CD4-positive, alpha-beta T cell treated with Interferon alpha-2 for 1 hour (primary cell): ENCODE measurements around the gene FOXP1.
A peak's percentile ranks its signal among the peaks of the same experiment; 100 is the strongest.

Experiments used
- DNase-seq, 2 donors: peaks; one replicate each; pipeline ENCODE4 v3.0.0-alpha.2; 2020 to 2022

FOXP1 gene

GRCh38 chr3:71197841-71198565, 385.5 kb downstream of the FOXP1 start:
- DNase-seq = no peak

- no peak for DNase-seq
These were observed 388.0 kb downstream of the FOXP1 start for GRCh38 chr3:71195492-71195891.

GRCh38 chr3:71194785-71195184, 388.7 kb downstream of the FOXP1 start:
- DNase-seq = no peak

- DNase-seq = no peak
These were observed 392.5 kb downstream of the FOXP1 start for GRCh38 chr3:71191031-71191482.

- no peak for DNase-seq
These were observed 394.0 kb downstream of the FOXP1 start for GRCh38 chr3:71189480-71189879.

GRCh38 chr3:71187715-71188114, 395.8 kb downstream of the FOXP1 start:
- DNase-seq = no peak

GRCh38 chr3:71186801-71187200, 396.7 kb downstream of the FOXP1 start:
- no peak for DNase-seq

- peak in 1 of 2 donors; percentile 24 for DNase-seq
These were observed 397.6 kb downstream of the FOXP1 start for GRCh38 chr3:71185733-71186455.

GRCh38 chr3:71184252-71184651, 399.3 kb downstream of the FOXP1 start:
- no peak for DNase-seq

- DNase-seq = no peak
These were observed 400.0 kb downstream of the FOXP1 start for GRCh38 chr3:71183549-71183948.

GRCh38 chr3:71180524-71180923, 403.0 kb downstream of the FOXP1 start:
- no peak for DNase-seq

GRCh38 chr3:71177375-71177774, 406.2 kb downstream of the FOXP1 start:
- DNase-seq = no peak

- no peak for DNase-seq
These were observed 407.2 kb downstream of the FOXP1 start for GRCh38 chr3:71176366-71176765.

GRCh38 chr3:71175691-71176365, 407.7 kb downstream of the FOXP1 start:
- no peak for DNase-seq

- DNase-seq = no peak
These were observed 410.6 kb downstream of the FOXP1 start for GRCh38 chr3:71172951-71173350.

- no peak for DNase-seq
These were observed 411.3 kb downstream of the FOXP1 start for GRCh38 chr3:71172189-71172588.

- DNase-seq = no peak
These were observed 412.3 kb downstream of the FOXP1 start for GRCh38 chr3:71171247-71171646.

GRCh38 chr3:71168880-71169411, 414.6 kb downstream of the FOXP1 start:
- no peak for DNase-seq

GRCh38 chr3:71168121-71168721, 415.3 kb downstream of the FOXP1 start:
- no peak for DNase-seq

GRCh38 chr3:71166339-71167240, 416.9 kb downstream of the FOXP1 start:
- DNase-seq = no peak

- no peak for DNase-seq
These were observed 418.6 kb downstream of the FOXP1 start for GRCh38 chr3:71164881-71165280.
